ENCODE results near the gene DPM1.
A peak's percentile ranks its signal among the peaks of the same experiment; 100 is the strongest.

DPM1 gene

DNA sequence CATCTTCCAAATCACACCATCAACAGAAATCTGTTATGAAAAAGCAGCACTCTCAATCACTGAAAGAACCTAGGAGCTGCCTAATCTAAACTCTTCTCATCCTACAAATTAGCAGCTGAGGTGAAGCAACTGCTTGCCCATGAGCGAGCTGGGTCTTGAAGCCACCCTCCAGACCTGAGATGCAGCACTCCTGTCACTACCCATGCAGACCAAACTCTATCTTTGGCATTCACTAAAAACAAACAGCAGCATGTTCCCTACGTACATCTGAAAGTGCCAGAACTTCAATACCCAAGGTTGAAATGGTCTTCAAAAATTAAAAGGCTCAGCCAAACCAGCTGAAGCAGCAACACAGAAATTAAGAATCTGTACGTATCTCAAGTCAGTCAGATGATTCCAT, 41.4 kb downstream of the DPM1 start:
- Histone ChIP-seq H3K4me1 (ENCODE audit: control insufficient read depth, low read length) (peaks cover 92% of the 10 kb centered on the region), H3K36me3 (ENCODE audit: control insufficient read depth, low read length) (peaks cover 90% of the 10 kb centered on the region), H3K9me2 (replicated peaks; ENCODE audit: control insufficient read depth, low read length) (no peaks in the 10 kb centered on the region), H3K79me2 (ENCODE audit: control insufficient read depth, low read length) (peaks cover 100% of the 10 kb centered on the region), H3K27ac (ENCODE audit: low read depth, low read length) (peak overlapping the region; percentile 1; the same call in 1 of the 2 replicates), H3K4me3 (ENCODE audit: low read length) (0 out of 2 replicates have a peak overlapping the region, but pooled peaks have one; percentile 2), H4K20me1 (ENCODE audit: control insufficient read depth, insufficient read depth, low read depth, low read length) (peaks cover 59% of the 10 kb centered on the region), H3F3A (ENCODE audit: control insufficient read depth, insufficient read depth) (peaks cover 6% of the 10 kb centered on the region; the same call in 1 of the 2 replicates), H3K9me3 (ENCODE audit: control insufficient read depth, insufficient read depth, low read length) (no peaks in the 10 kb centered on the region), H3K4me2 (ENCODE audit: low read length) (peak overlapping the region; percentile 32), H3K27me3 (ENCODE audit: control insufficient read depth, low read length) (no peaks in the 10 kb centered on the region)
- no peak for TF ChIP-seq EZH2phosphoT487 (IDR thresholded peaks at IDR 0.05; ENCODE audit: borderline replicate concordance, low read length)
- no peak for TF ChIP-seq CTCF (IDR thresholded peaks at IDR 0.05; ENCODE audit: low read depth, low read length, poor library complexity, severe bottlenecking)

GRCh38 chr20:50916257-50916656, 42.1 kb downstream of the DPM1 start:
- Histone ChIP-seq H4K20me1 (ENCODE audit: control insufficient read depth, insufficient read depth, low read depth, low read length) (peaks cover 53% of the 10 kb centered on the region), H3K27me3 (ENCODE audit: control insufficient read depth, low read length) (no peaks in the 10 kb centered on the region), H3K9me2 (replicated peaks; ENCODE audit: control insufficient read depth, low read length) (no peaks in the 10 kb centered on the region), H3K36me3 (ENCODE audit: control insufficient read depth, low read length) (peaks cover 90% of the 10 kb centered on the region), H3K4me3 (ENCODE audit: low read length) (no peak overlapping the region), H3K4me1 (ENCODE audit: control insufficient read depth, low read length) (peaks cover 86% of the 10 kb centered on the region), H3K79me2 (ENCODE audit: control insufficient read depth, low read length) (peaks cover 100% of the 10 kb centered on the region), H3K4me2 (ENCODE audit: low read length) (peak overlapping the region; percentile 32; the same call in 1 of the 2 replicates), H3F3A (ENCODE audit: control insufficient read depth, insufficient read depth) (peaks cover 3% of the 10 kb centered on the region; the same call in 1 of the 2 replicates), H3K9me3 (ENCODE audit: control insufficient read depth, insufficient read depth, low read length) (no peaks in the 10 kb centered on the region), H3K27ac (ENCODE audit: low read depth, low read length) (no peak overlapping the region)
- no peak for TF ChIP-seq CTCF (IDR thresholded peaks at IDR 0.05; ENCODE audit: low read depth, low read length, poor library complexity, severe bottlenecking)
- no peak for TF ChIP-seq EZH2phosphoT487 (IDR thresholded peaks at IDR 0.05; ENCODE audit: borderline replicate concordance, low read length)

- no peaks in the 10 kb centered on the region for H3K9me2 ChIP-seq (replicated peaks; ENCODE audit: control insufficient read depth, low read length)
- H3K36me3 ChIP-seq (ENCODE audit: control insufficient read depth, low read length): peaks cover 90% of the 10 kb centered on the region
- no peak overlapping the region for H3K27ac ChIP-seq (ENCODE audit: low read depth, low read length)
- peaks cover 100% of the 10 kb centered on the region for H3K79me2 ChIP-seq (ENCODE audit: control insufficient read depth, low read length)
- H3K9me3 ChIP-seq (ENCODE audit: control insufficient read depth, insufficient read depth, low read length): no peaks in the 10 kb centered on the region
- TF ChIP-seq CTCF (IDR thresholded peaks at IDR 0.05; ENCODE audit: low read depth, low read length, poor library complexity, severe bottlenecking) (no peak), EZH2phosphoT487 (IDR thresholded peaks at IDR 0.05; ENCODE audit: borderline replicate concordance, low read length) (no peak)
- no peak overlapping the region for H3K4me2 ChIP-seq (ENCODE audit: low read length)
- no peaks in the 10 kb centered on the region for H3K27me3 ChIP-seq (ENCODE audit: control insufficient read depth, low read length)
- peaks cover 47% of the 10 kb centered on the region for H4K20me1 ChIP-seq (ENCODE audit: control insufficient read depth, insufficient read depth, low read depth, low read length)
- peaks cover 3% of the 10 kb centered on the region; the same call in 1 of the 2 replicates for H3F3A ChIP-seq (ENCODE audit: control insufficient read depth, insufficient read depth)
- H3K4me3 ChIP-seq (ENCODE audit: low read length): no peak overlapping the region
- H3K4me1 ChIP-seq (ENCODE audit: control insufficient read depth, low read length): peaks cover 78% of the 10 kb centered on the region
Measured at GRCh38 chr20:50915424-50915823, 42.9 kb downstream of the DPM1 start.
